Right renal pelvis (tissue), 4 donors: Measurements from ENCODE around the gene KIAA0040. TPM values are rescaled to one million over a fixed set of nuclear protein-coding genes. Genes with fewer than 3 reads are reported as not detected.

ENCODE experiments used
- DNase-seq, 4 donors: peaks; one replicate each; pipeline ENCODE4 v3.0.0-alpha.2; 2013; ENCODE audit warnings: low read depth in 4 of 4, low spot score in 3 of 4, missing footprints in 1 of 4
- polyA plus RNA-seq, 4 donors: library from polyadenylated mRNA; unstranded; fragments of 120-200 nt; gene quantifications; one replicate each; pipeline ENCODE4 v1.2.1, GENCODE V29; 2013; ENCODE audit not compliant: insufficient read length in 4 of 4

Gene KIAA0040
- polyA plus RNA-seq, 4 donors = 14.1 to 19.4 (median 16.7) TPM

DNA sequence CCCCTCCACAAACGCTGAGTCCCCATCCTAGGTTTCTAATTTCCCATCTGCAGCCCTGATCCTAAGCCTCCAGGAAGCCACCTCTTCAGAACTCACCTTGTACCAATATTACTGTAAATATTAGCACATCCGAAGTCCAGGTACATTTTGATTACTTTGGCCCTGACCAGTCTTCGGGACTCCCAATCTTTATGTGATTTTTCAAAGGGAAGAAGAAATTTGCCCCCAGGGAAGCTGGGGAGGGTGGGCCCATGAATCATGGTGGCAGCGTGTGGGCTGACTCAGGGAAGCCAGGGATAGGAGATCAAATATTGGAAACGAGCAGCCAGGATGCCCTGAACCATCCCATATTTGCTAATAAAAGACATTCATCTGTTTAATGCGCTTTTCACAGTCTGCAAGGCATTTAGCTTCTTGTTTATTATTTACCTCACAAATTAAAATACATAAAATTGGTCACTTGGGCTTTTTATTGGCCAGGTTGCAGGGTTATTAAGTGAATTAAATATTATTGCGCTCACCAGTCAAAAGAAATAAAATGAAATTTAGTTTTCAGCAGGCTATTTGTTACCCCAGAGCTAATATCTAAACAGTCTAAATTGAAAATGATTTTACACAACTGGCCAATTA lies 46.6 kb downstream of the KIAA0040 start:
- no peak for DNase-seq

DNA sequence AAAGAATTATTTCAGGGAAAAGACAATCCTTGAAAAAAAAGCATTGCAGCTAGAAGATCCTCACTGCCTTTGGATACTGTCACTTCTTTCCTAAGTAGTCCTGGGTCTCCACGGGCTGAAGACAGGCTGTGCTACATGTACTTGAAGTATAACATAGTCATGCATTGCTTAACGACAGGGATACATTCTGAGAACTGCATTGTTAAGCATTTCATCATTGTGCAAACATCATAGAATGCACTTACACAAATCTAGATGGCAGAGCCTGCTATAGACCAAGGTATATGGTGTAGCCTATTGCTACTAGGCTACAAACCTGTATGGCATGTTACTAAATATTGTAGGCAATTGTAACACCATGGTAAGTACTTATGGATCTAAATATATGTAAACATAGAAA lies 54.0 kb downstream of the KIAA0040 start:
- no peak for DNase-seq

DNA sequence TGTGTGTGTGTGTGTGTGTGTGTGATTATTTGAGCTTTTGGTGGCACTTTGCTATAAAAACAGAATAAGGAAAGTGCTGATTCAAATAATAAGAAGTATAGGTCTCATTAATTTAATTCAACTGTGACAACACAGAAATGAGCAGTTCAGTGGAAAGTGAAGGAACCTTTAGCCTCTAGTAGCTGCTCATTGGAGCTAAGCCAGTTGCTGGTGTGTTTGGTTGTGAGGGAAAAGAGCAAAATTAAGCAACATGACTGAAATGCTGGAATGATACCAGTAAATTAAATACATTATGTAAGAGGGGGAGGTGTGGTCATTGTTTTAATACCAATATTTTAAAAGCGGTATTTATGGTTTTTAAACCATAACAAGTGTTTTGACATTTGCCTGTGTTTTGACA lies 55.2 kb downstream of the KIAA0040 start:
- DNase-seq = no peak

DNA sequence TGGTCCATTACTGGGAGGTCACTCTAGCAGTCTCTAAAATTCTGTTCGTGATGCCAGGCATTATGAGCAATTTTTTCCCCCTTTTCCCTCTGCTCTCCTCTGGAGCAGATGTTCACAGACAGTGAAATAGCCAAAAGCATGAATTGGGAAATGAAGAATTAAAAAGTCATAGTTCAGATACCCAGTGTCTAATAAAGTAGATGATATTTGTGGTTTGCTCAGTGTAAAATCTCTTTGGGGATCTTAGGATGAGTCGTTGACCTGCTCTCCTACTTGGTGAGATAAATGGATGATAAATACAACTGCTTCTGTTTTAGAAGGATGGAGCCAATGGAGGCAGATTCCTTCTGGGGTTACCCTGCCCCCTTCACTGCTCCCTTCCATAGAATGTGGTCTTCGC lies 56.3 kb downstream of the KIAA0040 start:
- DNase-seq = no peak

DNA sequence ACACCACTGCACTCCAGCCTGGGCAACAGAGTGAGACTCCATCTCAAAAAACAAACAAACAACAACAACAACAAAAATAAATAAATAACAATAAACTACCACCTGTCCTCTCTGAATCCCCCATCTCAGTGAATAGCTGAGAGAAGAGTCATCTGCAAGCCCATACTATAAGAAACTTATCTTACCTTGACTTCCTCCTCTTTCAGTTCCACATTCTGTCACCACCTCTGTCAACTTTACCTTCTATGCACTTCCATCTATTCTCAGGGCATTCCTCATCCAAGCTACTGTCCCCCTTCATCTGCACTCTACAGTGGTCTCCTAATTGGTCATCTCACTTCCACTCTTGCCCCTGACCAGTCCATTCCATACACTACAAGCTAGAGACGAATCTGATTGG lies 58.1 kb downstream of the KIAA0040 start:
- no peak for DNase-seq

DNA sequence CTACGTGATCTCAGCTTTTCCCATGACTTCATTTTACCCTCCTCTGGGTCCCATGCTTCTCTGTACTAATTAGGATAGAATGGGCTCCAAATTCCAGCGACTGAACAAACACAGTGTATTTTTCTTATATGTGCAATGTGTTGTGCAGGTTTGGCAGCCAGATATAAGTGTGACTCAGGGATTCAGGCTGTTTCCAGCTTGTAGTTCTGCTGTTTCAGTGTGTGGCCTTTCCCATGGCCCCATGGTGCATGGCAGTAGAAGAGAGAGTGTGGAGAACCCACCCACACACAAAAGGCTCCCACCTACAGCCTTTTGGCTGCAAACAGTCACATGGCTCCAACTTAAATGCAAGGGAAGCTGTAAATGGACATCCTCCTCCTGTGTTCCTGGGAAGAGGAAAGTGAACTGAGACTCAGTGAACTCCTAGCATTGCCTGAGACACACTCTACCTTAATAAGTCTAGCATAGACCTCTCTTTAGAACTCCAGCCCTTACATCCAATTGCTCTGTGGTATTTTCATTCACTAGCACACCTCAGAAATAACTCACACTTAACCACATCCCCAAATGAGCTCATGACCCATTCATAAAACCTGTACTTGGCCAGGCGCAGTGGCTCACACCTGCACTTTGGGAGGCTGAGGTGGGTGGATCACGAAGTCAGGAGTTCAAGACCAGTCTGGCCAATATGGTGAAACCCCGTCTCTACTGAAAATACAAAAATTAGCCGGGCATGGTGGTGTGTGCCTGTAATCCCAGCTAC lies 58.7 kb downstream of the KIAA0040 start:
- DNase-seq = no peak

DNA sequence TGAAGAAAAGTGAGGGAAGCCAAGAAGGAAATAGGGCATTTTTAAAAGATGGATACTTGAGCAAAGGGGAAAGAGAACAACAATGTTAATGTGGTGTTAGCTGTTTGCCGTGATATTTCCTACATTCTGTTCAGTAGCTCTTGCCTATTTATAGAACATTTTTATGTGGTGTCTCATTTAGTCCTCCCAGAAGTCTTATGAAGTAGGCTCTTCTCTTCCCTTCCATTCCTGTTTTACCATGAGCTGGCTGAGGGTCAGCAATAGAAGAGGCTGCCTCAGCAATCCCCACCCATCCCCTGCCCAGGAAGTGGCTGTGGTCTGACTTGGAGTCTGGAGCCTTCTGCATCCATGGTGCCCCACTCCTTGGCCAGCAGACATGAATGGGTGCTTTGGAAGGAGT lies 60.1 kb downstream of the KIAA0040 start:
- no peak for DNase-seq

DNA sequence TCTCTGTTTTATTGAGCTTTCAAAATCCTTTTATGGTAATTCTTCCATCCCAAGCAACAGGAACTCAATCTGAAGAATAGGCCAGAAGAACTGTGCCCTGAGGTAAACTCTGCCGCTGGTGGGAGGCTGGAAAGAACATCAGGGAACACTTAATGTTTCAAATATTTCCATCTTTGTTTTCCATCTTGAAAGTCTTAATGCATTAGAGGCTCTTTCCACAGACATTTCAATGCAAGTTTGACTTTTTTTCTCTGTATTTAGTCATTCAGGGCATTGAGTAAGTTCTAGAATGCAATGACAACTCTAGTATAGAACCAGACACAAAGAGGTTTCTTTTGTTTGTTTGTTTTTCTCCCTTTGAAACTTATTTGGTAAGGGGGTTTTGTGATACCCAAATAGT lies 61.5 kb downstream of the KIAA0040 start:
- DNase-seq = no peak

DNA sequence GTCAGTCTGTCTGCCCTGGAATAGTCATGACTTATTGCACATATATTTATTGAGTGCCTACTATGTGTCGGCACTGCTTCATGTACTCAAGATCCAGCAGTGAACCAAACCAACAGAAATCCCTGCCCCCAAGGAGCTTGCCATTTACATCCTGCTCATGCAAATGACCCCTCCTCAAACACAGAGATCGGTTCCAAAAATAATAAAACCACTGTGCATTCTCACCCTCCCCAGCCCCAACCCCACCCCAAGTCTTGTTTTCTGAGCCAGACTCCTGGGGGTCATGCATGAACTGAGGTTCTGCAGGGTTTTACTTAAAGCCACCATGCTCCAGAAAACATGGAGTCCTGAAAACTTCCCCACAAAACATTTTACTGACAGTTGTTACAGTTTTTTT lies 61.9 kb downstream of the KIAA0040 start:
- DNase-seq = no peak

DNA sequence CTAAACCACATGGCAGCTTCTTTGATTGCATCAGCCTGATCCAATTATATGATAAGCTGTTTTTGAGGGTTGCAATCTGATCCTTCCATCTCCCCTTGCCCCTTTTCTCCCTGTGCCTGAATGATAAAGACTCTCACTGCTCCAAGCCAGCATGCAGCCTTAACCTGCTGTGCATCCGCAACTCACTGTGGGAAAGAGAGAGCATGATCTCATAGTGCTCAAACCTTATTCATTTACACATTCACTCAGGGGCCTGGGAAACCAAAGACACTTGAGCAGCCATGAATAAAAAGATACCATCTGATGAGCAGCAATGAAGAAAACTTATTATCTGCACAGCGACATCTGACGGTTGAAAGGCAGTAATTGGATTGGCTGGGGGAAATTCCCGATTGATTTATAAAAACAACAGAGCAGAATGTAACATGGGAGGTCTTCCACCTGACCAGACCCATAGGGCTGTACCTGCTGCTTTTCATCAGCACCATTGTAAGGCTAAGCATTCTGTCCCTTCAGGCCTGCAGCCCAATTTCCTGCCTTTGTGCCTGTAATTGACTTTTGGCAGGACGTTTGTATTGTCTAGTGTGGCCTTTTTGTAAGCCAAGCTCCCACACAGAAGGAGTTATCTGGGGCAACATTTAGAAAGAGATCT lies 62.5 kb downstream of the KIAA0040 start:
- DNase-seq = no peak

DNA sequence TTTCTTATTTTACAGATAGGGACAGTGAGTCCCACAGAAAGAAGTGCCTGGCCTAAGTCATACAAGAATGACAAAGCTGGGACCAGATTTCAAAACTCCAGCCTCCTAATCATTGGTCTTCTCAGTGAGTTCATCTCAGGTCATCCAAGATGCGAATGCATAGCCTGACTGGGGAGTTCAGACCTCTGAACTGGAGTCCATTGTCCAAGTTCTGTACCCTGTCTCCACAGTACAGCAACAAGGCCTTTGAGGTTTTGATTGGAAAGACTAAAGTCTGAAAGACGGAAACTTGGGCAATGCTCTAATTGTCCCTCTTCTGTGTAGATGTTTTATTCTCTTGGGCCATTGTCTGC lies 63.0 kb downstream of the KIAA0040 start:
- DNase-seq = no peak

DNA sequence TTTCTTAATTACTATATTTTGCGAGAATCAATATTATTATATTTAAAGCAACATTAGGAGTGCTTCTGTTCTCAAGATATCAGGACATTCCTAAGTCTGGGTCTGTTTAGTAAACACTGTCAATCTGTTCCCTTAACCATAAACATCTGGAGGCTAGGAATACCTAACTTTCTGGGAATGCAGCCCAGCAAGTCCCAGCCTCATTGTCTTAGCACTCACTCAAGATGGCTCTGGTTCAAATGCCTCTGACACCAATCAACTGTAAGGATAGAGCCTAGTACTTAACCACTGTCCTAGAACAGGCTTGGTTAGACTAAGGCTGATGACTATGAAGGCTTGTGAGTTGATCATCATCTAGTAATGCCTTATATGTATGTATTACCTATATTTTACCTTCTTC lies 63.4 kb downstream of the KIAA0040 start:
- DNase-seq = no peak

DNA sequence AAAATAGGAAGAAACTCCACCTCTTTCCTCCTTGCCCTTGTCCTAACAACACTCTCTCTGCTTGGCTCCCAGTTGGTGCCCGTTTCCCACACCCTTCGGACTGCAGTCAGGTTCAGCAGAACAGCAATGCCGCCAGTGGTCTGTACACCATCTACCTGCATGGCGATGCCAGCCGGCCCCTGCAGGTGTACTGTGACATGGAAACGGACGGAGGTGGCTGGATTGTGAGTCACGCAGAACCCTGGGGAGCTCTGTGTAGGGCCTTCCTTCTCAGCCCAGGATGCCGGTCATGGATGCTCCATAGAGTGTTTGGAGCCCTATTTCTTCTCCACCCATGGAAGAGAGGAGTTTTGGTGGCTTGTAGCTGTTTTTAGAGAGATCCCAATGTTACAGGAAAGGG lies 64.1 kb downstream of the KIAA0040 start:
- DNase-seq = no peak

DNA sequence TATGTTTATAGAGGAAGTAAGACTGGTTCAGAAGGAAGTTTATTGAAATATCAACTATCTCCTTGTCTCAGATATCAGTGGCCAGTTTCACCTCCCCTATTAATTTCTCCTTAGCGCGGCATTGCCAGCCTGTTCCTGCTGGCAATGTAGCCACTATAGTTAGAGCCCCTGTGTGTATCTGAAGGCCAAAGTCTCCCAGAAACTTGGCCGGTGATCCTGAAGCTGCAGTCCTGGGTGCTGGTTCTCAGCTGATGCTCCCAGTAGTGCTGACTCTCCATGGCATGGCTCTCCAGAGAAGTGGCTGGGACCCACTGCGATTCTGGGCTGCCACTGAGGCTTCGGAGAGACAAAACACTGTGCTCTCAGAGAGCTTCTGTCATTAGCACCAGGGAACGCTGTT lies 65.0 kb downstream of the KIAA0040 start:
- DNase-seq = no peak

DNA sequence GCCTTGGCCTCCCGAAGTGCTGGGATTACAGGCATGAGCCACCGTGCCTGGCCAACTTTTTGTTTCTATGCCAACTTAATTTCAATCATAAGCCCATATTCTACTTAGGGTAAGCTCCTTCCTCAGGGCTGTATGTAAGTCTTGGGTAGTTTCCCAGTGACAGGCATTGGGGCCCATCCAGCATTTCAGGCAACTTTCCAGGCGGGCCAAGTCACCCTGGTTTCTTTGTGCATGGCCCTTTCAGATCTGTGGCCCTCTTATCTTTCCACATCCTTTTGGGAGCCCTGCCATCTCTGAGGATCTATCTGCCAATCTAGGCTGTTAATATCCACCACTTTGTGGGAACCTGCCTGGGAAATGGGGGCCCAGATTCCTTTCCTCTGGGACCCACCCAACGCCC lies 66.2 kb downstream of the KIAA0040 start:
- no peak for DNase-seq

DNA sequence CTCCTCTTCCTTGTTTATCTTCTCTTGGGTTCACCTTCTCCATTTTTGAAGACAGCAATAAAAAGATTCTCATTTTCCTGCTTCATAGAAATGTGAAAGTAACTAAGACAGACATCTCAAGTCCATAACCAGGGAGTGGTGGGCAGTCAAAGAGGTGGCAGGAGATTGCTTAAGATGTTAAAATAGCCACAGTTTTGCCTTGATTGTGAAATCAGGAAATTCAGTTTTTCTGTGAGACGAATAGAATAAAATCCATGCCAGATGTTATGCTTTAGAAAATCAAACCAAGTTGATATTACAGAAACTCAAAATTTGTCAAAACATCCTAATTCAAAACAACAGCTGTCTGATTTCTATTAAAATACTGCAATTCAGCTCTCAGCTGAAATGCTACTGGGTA lies 67.7 kb downstream of the KIAA0040 start:
- DNase-seq = no peak

DNA sequence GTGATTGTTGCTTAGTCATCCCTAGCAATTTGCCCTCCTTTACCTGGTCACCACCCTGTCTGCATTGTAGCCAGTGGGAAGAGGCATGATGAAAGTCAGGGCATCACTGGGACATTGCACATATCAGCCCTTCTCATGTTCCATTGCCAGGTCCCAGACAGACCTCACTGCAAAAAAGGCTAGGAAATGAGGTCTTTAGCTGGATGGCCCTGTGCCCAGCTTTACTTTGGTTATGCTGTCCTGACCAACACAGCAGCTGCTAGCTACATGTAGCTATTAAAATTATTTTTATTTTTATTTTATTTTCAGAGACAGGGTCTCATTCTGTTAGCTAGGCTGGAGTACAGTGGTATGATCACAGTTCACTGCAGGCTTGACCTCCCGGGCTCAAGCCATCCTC lies 72.1 kb downstream of the KIAA0040 start:
- DNase-seq = no peak

DNA sequence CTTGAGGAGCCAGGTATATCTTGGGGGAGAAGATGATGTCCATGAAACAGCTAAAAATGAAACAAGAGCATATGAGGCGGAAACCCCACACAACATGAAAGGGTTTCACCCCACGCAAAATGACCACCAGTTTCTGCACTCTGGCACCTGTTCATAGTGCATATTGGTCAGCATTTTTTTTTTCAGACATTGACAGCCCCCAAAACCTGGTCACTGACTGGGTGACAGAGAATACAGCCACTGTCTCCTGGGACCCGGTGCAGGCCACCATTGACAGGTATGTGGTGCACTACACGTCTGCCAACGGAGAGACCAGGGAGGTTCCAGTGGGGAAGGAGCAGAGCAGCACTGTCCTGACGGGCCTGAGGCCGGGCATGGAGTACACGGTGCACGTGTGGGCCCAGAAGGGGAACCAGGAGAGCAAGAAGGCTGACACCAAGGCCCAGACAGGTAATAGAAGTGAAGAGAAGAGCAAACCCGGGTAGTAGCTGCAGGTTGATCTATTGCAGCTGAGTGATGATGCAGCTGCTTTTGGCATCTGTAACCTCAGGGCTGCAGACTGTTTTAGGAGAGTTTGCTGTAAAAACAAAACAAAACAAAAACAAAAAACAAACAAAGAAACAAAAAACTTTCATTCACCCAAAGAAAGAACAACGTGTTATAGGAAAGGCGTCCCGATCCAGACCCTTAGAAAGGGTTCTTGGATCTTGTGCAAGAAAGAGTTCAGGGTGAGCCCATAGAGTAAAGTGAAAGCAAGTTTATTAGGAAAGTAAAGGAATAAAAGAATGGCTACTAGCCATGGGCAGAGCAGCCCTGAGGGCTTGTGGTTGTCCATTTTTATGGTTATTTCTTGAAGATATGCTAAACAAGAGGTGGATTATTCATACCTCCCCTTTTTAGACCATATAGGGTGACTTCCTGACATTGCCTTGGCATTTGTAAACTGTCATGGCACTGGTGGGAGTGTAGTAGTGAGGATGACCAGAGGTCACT lies 73.9 kb downstream of the KIAA0040 start:
- no peak for DNase-seq

DNA sequence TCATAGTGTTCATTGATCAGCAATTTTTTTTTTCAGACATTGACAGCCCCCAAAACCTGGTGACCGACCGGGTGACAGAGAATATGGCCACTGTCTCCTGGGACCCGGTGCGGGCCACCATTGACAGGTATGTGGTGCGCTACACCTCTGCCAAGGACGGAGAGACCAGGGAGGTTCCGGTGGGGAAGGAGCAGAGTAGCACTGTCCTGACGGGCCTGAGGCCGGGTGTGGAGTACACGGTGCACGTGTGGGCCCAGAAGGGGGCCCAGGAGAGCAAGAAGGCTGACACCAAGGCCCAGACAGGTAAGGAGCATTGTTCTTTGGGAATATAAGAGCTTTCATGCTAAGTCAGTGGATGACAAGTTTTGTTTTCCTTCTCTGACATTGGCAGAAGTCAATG lies 75.7 kb downstream of the KIAA0040 start:
- DNase-seq = no peak

DNA sequence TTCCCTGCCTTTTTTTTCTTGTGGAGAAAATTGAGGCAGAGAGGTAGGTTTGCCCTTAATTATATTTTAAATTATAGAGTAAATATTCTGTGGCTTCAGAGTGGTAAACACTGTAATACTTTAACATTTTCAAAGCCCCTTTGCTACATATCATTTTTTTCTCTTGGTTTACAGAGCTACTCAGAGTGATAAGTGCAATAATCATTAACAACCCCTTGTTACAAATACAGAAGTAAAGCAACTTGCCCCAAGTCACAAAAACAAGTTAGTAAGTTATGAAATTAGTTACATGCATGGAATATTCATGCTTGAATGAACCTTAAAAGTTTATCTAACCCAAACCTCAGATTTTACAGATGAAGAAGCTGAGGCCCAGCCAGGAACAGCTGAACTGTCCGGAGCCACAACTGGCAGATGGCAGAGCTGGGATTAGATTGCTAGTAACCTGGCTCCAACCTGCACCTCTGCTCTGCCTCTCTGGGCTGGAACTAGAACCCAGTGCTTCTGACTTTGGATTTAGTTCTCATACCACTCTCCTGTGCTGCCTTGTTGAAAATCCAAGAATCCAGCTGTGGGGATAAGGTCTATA lies 76.3 kb downstream of the KIAA0040 start:
- no peak for DNase-seq

DNA sequence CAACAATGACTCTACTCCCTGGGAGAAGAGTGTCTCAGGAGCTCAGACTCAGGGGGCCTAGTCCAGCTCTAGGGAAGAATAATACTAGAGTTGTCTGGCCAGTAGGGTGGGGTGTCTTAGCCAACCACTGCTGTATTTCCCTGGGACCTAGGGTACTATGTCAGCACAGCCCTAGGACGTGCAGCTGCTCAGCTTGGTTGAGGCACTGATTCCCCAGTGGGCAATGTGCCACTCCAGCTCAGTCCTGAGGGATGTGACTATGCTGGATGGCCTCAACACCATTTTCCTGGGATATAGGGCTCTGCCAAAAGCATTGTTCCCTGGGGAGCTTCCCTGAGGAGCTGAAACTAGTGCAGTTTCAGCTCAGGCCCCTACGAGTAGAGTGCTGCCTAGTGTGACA lies 77.6 kb downstream of the KIAA0040 start:
- DNase-seq = no peak
